ENCODE data around the gene GRIK4. TPM values are rescaled to one million over a fixed set of nuclear protein-coding genes. Genes with fewer than 3 reads are reported as not detected.

The GRIK4 gene
- total and polyA plus RNA-seq, 9 of the 15 experiments (the other 6 are each of a cell fraction or from before 2014, with no cell fraction given): not detected

- H3K79me2 ChIP-seq (ENCODE audit: control insufficient read depth, insufficient read depth, low read length): no peaks in the 10 kb centered on the region
- TF ChIP-seq MEF2A (IDR thresholded peaks at IDR 0.05; ENCODE audit: control insufficient read depth, low read depth, low read length): no peak
- no peak for TF ChIP-seq ARID2 (IDR thresholded peaks at IDR 0.05)
- no peak for TF ChIP-seq ZFP30 (CRISPR knock-in tag; IDR thresholded peaks at IDR 0.05; ENCODE audit: borderline replicate concordance)
- no peak for TF ChIP-seq FOXO4 (CRISPR knock-in tag; IDR thresholded peaks at IDR 0.05)
- TF ChIP-seq BHLHE40 (IDR thresholded peaks at IDR 0.05; ENCODE audit: low read length): no peak
- TF ChIP-seq POLR2AphosphoS5 (IDR thresholded peaks at IDR 0.05; ENCODE audit: control insufficient read depth, insufficient read depth, low read depth, low read length): no peak
- no peak for TF ChIP-seq ZNF316 (IDR thresholded peaks at IDR 0.05)
- no peak for TF ChIP-seq PCBP2 (IDR thresholded peaks at IDR 0.05; ENCODE audit: low read depth, low read length, poor library complexity, severe bottlenecking)
- no peak for TF ChIP-seq ZNF830 (CRISPR knock-in tag; IDR thresholded peaks at IDR 0.05)
- TF ChIP-seq SNRNP70 (optimal IDR thresholded peaks at IDR 0.05; ENCODE audit: low read depth, low read length): no peak
- no peak for TF ChIP-seq HDAC8 (tag; IDR thresholded peaks at IDR 0.05)
- no peak for TF ChIP-seq MEF2D (tag; conservative IDR thresholded peaks at IDR 0.05; ENCODE audit: low read depth)
- H3K9me1 ChIP-seq (ENCODE audit: control insufficient read depth, insufficient read depth, low read length): no peaks in the 10 kb centered on the region
- no peak overlapping the region for H3K9ac ChIP-seq (ENCODE audit: insufficient read depth in 1 of 2, low read depth in 2 of 2, low read length in 2 of 2)
- WGBS (ENCODE audit: insufficient coverage, low coverage, missing lambda C conversion rate): 0% methylated on average over 15 of the region's 16 CpGs
- H4K20me1 ChIP-seq (replicated peaks; ENCODE audit: control insufficient read depth, insufficient read depth, low read length): no peaks in the 10 kb centered on the region
- H3K4me2 ChIP-seq (ENCODE audit: insufficient read depth, low read length): no peak overlapping the region
- H2AFZ ChIP-seq (ENCODE audit: low read depth, low read length): no peak overlapping the region
- DNase-seq (ENCODE audit: extremely low read depth in 1 of 4, low spot score in 3 of 4) (no peak), FAIRE-seq (no peak), ATAC-seq (no peak)
- no peaks in the 10 kb centered on the region for H3K9me3 ChIP-seq (replicated peaks; ENCODE audit: control insufficient read depth, insufficient read depth, low read depth, low read length)
- POLR2A ChIA-PET: no interaction called here
- no peaks in the 10 kb centered on the region for H3K36me3 ChIP-seq (ENCODE audit: control insufficient read depth, insufficient read depth, low read length)
- in situ Hi-C loops (cut with MboI) (no loop called here), intact Hi-C loops (cut with micrococcal nuclease) (no loop called here)
- CTCF ChIA-PET (ENCODE audit: low intra/inter-chr PET ratio): no interaction called here
- no peak overlapping the region for H3K4me3 ChIP-seq
- no TSS peak for BruUV-seq (replicated peaks)
- H3K27ac ChIP-seq (ENCODE audit: extremely low read depth, low read depth, low read length): no peak overlapping the region
- 0 out of 5 replicates have a peak, but pooled peaks cover 0 to 3% of the 10 kb centered on the region in 2 experiments for H3K4me1 ChIP-seq (replicated peaks in 1 of 2; ENCODE audit: control insufficient read depth in 2 of 2, insufficient read depth in 2 of 2, low read length in 2 of 2)
- H3K27me3 ChIP-seq (ENCODE audit: control insufficient read depth in 2 of 2, insufficient read depth in 2 of 2, low read length in 2 of 2): peaks cover 31 to 85% of the 10 kb centered on the region in 2 experiments; a peak in 4 of 5 replicates
Observed at GRCh38 chr11:120532082-120532831, 20.7 kb downstream of the GRIK4 start.

Data from K562 (cell line).